Stomach (tissue), 9 donors: ENCODE results near the gene SEC22A. TPM values are rescaled to one million over a fixed set of nuclear protein-coding genes. Genes with fewer than 3 reads are reported as not detected.

Experiments
- DNase-seq, 2 donors: peaks; one replicate each; pipeline versions ENCODE4 v3.0.0 to v3.0.0-alpha.2; 2013 to 2019
- H3K27ac ChIP-seq, 5 donors: fragments of 200-600 bp in 4 of 5; sonication (generic) in 4 of 5; one replicate each; pipeline ENCODE4 v1.5.1; 2013 to 2019; ENCODE audit warnings: mild to moderate bottlenecking in 1 of 5, moderate library complexity in 1 of 5
- H3K27me3 ChIP-seq, 3 donors: fragments of 200-600 bp; sonication (generic); one replicate each; pipeline ENCODE4 v1.5.1; 2017 to 2019; ENCODE audit warnings: mixed run types in 1 of 3
- H3K36me3 ChIP-seq, 4 donors: fragments of 200-600 bp; sonication (generic); 1 replicate in 3 of 4; 2 replicates in 1 of 4; pipeline ENCODE4 v1.5.1; 2016 to 2019
- H3K4me1 ChIP-seq, 4 donors: fragments of 200-600 bp; sonication (generic); one replicate each; pipeline ENCODE4 v1.5.1; 2016 to 2019
- H3K4me3 ChIP-seq, 4 donors: fragments of 200-600 bp; sonication (generic) in 3 of 4; one replicate each; pipeline ENCODE4 v1.5.1; 2016 to 2019; ENCODE audit warnings: mild to moderate bottlenecking in 1 of 4
- H3K9me3 ChIP-seq, 4 donors: fragments of 200-600 bp; sonication (generic); one replicate each; pipeline ENCODE4 v1.5.1; 2016 to 2019
- EP300 ChIP-seq: sonication (generic); formaldehyde crosslinking; IDR thresholded peaks from one replicate; pipeline ENCODE4 v1.6.1; 2017; ENCODE audit warnings: antibody characterized with exemption
- POLR2A ChIP-seq, 4 donors: fragments of 450-650 bp; IDR thresholded peaks; one replicate each; pipeline ENCODE4 v1.6.1; 2016; ENCODE audit warnings: antibody characterized with exemption in 4 of 4, control low read depth in 2 of 4, mild to moderate bottlenecking in 1 of 4, moderate library complexity in 1 of 4
- POLR2AphosphoS5 ChIP-seq, 3 donors: sonication (generic); formaldehyde crosslinking; IDR thresholded peaks; one replicate each; pipeline ENCODE4 v1.6.1; 2016; ENCODE audit warnings: antibody characterized with exemption in 3 of 3
- WGBS, 5 donors: extraction: QIAGEN DNeasy Blood & Tissue Kit in 3 of 5; methylation state at CpG; one replicate each; pipeline versions ENCODE4 v1.1.5 to v1.1.7; 2013 to 2018; 5-methylcytosine and 5-hydroxymethylcytosine counted together
- intact Hi-C: fragments of 100-400 bp; cut with DNase I; formaldehyde crosslinking; loops from one replicate; pipeline ENCODE4 v1.15.1; 2023; ENCODE audit warnings: low total_unique reads
- polyA plus RNA-seq, 3 donors: library from polyadenylated mRNA; stranded (reverse); fragments of 200-250 nt; gene quantifications; one replicate each; pipeline ENCODE4 v1.2.3, GENCODE V29; 2013
- total RNA-seq, 5 donors: library from RNA; depleted of rRNA; stranded (reverse); fragments of >200 nt; gene quantifications; one replicate each; pipeline versions ENCODE4 v1.1.0 to v1.2.3, GENCODE V29; 2014 to 2016
- TF ChIP-seq, protein P1 (sequence below), 7 experiments: fragments of 450-650 bp in 4 of 7; fragments of 200-600 bp in 3 of 7; sonication (generic) in 3 of 7; IDR thresholded peaks; one replicate each; pipeline ENCODE4 v1.5.1; 2016 to 2019; ENCODE audit warnings: antibody characterized with exemption in 7 of 7, control low read depth in 2 of 7, mild to moderate bottlenecking in 1 of 7
- donor health status: healthy with polysubstance abuse.
- donor health status: Bipolar disorder and iron deficiency.
- donor health status: healthy.

SEC22A gene
- total and polyA plus RNA-seq, 8 donors: 1.6 to 26.6 (median 6.7) TPM; not detected in 1

DNA sequence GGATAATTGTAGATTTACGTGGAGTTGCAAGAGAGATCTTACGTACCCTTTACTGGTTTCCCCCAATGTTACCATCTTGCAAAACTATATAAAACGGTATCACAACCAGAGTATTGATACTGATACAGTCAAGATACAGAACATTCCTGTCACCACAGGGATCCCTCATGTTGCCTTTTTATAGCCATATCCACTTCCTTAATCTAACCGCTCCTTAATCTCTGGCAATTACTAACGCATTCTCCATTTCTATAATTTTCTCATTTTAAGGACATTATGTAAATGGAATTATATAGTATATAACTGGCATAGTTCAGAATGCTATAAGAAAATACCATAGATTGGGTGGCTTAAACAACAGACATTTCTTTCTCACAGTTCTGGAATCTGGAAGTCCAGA lies 61.1 kb downstream of the SEC22A start:
- whole genome bisulfite sequencing, 5 donors: 83 to 95% (median 93%) methylated on average over 5 of the region's 5 CpGs
- TF ChIP-seq POLR2A (IDR thresholded peaks at IDR 0.05) (no peak), POLR2AphosphoS5 (IDR thresholded peaks at IDR 0.05) (no peak), EP300 (no peak)
- TF ChIP-seq, protein P1, sequence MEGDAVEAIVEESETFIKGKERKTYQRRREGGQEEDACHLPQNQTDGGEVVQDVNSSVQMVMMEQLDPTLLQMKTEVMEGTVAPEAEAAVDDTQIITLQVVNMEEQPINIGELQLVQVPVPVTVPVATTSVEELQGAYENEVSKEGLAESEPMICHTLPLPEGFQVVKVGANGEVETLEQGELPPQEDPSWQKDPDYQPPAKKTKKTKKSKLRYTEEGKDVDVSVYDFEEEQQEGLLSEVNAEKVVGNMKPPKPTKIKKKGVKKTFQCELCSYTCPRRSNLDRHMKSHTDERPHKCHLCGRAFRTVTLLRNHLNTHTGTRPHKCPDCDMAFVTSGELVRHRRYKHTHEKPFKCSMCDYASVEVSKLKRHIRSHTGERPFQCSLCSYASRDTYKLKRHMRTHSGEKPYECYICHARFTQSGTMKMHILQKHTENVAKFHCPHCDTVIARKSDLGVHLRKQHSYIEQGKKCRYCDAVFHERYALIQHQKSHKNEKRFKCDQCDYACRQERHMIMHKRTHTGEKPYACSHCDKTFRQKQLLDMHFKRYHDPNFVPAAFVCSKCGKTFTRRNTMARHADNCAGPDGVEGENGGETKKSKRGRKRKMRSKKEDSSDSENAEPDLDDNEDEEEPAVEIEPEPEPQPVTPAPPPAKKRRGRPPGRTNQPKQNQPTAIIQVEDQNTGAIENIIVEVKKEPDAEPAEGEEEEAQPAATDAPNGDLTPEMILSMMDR (IDR thresholded peaks at IDR 0.05): no peak
- H3K4me3 ChIP-seq: no peak overlapping the region
- no peaks in the 10 kb centered on the region for H3K4me1 ChIP-seq
- no peak overlapping the region for H3K27ac ChIP-seq
- DNase-seq: no peak
- no peaks in the 10 kb centered on the region for H3K9me3 ChIP-seq
- peaks cover 0 to 27% (median 18%) of the 10 kb centered on the region in 4 donors for H3K36me3 ChIP-seq
- no peaks in the 10 kb centered on the region for H3K27me3 ChIP-seq
- intact Hi-C loops: no loop called here

DNA sequence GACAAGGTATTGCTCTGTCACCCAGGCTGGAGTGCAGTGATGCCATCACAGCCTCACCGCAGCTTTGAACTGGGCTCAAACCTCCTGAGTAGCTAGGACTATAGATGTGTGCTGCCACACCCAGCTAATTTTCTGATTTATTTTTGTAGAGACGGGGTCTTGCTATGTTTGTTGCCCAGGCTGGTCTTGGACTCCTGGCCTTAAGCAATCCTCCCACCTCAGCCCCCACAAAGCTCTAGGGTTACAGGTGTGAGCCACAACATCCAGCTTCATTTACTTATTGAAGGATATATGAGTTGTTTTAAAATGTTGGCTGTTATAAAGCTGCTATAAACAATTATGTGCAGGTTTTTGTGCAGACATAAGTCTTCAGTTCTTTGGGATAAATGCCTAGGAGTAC lies 62.2 kb downstream of the SEC22A start:
- TF ChIP-seq POLR2AphosphoS5 (IDR thresholded peaks at IDR 0.05) (no peak), POLR2A (IDR thresholded peaks at IDR 0.05) (no peak), EP300 (no peak)
- TF ChIP-seq, protein P1 (IDR thresholded peaks at IDR 0.05): no peak
- H3K27me3 ChIP-seq: no peaks in the 10 kb centered on the region
- no peak overlapping the region for H3K4me3 ChIP-seq
- H3K36me3 ChIP-seq: peaks cover 0 to 34% (median 19%) of the 10 kb centered on the region in 4 donors
- intact Hi-C loops: no loop called here
- H3K27ac ChIP-seq: no peak overlapping the region
- 93 to 97% (median 96%) methylated on average over 2 of the region's 2 CpGs for WGBS, 5 donors
- no peaks in the 10 kb centered on the region for H3K9me3 ChIP-seq
- no peak for DNase-seq
- H3K4me1 ChIP-seq: no peaks in the 10 kb centered on the region

- no peak overlapping the region for H3K4me3 ChIP-seq
- TF ChIP-seq EP300 (no peak), POLR2AphosphoS5 (IDR thresholded peaks at IDR 0.05) (no peak), POLR2A (IDR thresholded peaks at IDR 0.05) (no peak)
- TF ChIP-seq, protein P1 (IDR thresholded peaks at IDR 0.05): no peak
- H3K36me3 ChIP-seq: peaks cover 0 to 21% (median 14%) of the 10 kb centered on the region in 4 donors
- H3K27me3 ChIP-seq: no peaks in the 10 kb centered on the region
- H3K9me3 ChIP-seq: no peaks in the 10 kb centered on the region
- intact Hi-C loops: no loop called here
- no peak for DNase-seq
- H3K4me1 ChIP-seq: peaks cover 0 to 13% (median 0%) of the 10 kb centered on the region in 4 donors
- H3K27ac ChIP-seq: no peak overlapping the region
- 70 to 81% (median 75%) methylated on average over 2 of the region's 2 CpGs for WGBS, 5 donors
These were observed 66.1 kb downstream of the SEC22A start for GRCh38 chr3:123267821-123268220.

DNA sequence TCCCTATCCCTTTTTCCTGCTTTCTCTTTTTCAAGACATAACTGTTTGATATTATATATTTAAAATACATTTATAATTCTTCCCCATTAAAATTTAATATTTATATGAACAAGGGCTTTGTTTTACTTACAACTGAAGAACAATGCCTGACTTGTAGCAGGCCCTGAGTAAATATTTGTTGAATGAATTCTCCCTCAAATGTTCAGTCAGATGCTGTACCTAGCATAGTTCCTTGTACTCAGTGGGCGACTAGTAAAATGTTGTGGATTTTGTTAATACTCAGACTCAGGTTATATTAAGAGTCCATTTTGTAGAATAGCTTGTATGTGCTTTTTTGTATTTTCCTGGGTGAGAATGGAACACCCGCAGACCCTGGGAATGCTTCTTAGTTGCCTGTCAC lies 69.1 kb downstream of the SEC22A start:
- Histone ChIP-seq H3K4me1 (peaks cover 0 to 13% (median 0%) of the 10 kb centered on the region in 4 donors), H3K27me3 (no peaks in the 10 kb centered on the region), H3K27ac (no peak overlapping the region), H3K36me3 (peaks cover 0 to 10% (median 6%) of the 10 kb centered on the region in 4 donors), H3K4me3 (no peak overlapping the region), H3K9me3 (no peaks in the 10 kb centered on the region)
- TF ChIP-seq EP300 (no peak), POLR2AphosphoS5 (IDR thresholded peaks at IDR 0.05) (no peak), POLR2A (IDR thresholded peaks at IDR 0.05) (no peak)
- TF ChIP-seq, protein P1 (IDR thresholded peaks at IDR 0.05): no peak
- 50 to 84% (median 62%) methylated on average over 2 of the region's 2 CpGs for WGBS, 5 donors
- DNase-seq: no peak
- intact Hi-C loops: no loop called here
